ENCODE data around the gene CELSR1. TPM values are rescaled to one million over a fixed set of nuclear protein-coding genes. Genes with fewer than 3 reads are reported as not detected.

CELSR1 gene
- total and polyA plus RNA-seq, 7 donors, result 0.23 to 5.0 (median 0.82) TPM

DNA sequence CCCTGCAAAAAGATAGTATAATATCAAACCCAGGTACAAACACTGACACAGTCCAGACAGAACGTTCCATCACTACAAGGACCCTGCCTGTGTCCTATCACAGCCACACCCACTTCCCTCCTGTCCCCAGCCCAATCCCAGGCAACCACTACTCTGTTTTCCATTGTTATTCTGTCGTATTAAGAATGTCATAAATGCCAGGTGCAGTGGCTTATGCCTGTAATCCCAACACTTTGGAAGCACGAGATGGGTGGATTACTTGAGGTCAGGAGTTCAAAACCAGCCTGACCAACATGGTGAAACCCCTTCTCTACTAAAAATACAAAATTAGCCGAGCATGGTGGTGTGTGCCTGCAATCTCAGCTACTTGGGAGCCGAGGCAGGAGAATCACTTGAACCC lies 112.9 kb downstream of the CELSR1 start:
- WGBS, 2 donors, result 49 to 71% methylated on average over 5 of the region's 5 CpGs
- intact Hi-C loops (cut with DNase I), result no loop called here
- H3K4me1 ChIP-seq, result no peaks in the 10 kb centered on the region
- no peaks in the 10 kb centered on the region for H3K9me3 ChIP-seq
- H3K36me3 ChIP-seq, result no peaks in the 10 kb centered on the region
- no peak overlapping the region for H3K4me3 ChIP-seq
- no peak for DNase-seq
- TF ChIP-seq, protein P1, sequence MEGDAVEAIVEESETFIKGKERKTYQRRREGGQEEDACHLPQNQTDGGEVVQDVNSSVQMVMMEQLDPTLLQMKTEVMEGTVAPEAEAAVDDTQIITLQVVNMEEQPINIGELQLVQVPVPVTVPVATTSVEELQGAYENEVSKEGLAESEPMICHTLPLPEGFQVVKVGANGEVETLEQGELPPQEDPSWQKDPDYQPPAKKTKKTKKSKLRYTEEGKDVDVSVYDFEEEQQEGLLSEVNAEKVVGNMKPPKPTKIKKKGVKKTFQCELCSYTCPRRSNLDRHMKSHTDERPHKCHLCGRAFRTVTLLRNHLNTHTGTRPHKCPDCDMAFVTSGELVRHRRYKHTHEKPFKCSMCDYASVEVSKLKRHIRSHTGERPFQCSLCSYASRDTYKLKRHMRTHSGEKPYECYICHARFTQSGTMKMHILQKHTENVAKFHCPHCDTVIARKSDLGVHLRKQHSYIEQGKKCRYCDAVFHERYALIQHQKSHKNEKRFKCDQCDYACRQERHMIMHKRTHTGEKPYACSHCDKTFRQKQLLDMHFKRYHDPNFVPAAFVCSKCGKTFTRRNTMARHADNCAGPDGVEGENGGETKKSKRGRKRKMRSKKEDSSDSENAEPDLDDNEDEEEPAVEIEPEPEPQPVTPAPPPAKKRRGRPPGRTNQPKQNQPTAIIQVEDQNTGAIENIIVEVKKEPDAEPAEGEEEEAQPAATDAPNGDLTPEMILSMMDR (IDR thresholded peaks at IDR 0.05), result no peak
- TF ChIP-seq POLR2AphosphoS5 (IDR thresholded peaks at IDR 0.05), result no peak
- TF ChIP-seq POLR2A (IDR thresholded peaks at IDR 0.05), result no peak
- no peak overlapping the region for H3K27ac ChIP-seq
- peaks cover 0 to 10% (median 0%) of the 10 kb centered on the region in 3 donors for H3K27me3 ChIP-seq

DNA sequence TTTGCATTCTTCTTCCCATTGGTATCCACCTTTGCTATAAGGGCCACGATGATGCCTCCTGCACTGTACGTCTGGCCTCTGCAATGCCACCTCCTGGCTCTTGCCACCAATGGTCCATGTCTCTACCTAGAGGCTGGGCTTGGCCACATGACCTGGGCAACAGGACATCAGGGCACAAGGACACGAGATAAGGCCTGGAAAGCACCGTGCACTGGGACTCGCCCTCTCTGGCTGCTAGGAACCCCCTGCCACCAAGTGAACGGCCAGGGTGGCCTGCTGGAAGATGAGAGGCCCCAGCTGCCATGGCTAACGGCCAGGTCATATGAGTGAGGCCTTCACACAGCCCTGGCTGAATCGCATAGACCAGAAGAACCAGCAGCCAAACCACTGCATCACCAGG lies 114.5 kb downstream of the CELSR1 start:
- intact Hi-C loops (cut with DNase I), result no loop called here
- H3K4me3 ChIP-seq, result no peak overlapping the region
- no peaks in the 10 kb centered on the region for H3K9me3 ChIP-seq
- TF ChIP-seq, protein P1 (IDR thresholded peaks at IDR 0.05), result no peak
- TF ChIP-seq POLR2A (IDR thresholded peaks at IDR 0.05) (no peak), POLR2AphosphoS5 (IDR thresholded peaks at IDR 0.05) (no peak), EP300 (IDR thresholded peaks at IDR 0.05) (no peak)
- no peaks in the 10 kb centered on the region for H3K4me1 ChIP-seq
- no peak for DNase-seq
- H3K27me3 ChIP-seq, result no peaks in the 10 kb centered on the region
- H3K36me3 ChIP-seq, result no peaks in the 10 kb centered on the region
- 78 to 79% methylated on average over 8 of the region's 8 CpGs for WGBS, 2 donors
- no peak overlapping the region for H3K27ac ChIP-seq

DNA sequence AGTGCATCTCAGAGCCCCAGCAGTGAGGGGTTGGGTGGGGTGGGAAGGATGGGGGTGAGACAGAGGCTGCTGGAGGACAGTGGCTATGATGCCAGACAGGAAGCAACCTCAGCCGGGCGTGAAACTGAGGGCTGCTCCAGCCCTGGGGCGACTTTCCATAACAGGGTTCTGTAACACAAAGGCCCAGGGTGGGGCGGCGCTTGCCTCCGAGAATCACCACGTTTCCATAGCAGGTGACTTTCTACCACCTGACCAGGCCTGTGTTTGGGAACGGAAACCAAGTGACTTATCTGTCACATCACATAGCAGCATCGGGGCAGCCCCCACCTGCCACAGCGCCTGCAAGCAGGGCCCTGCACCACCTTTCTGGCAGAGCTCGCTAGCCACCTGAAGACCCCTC lies 116.2 kb downstream of the CELSR1 start:
- Histone ChIP-seq H3K27ac (no peak overlapping the region), H3K27me3 (peaks cover 0 to 12% (median 0%) of the 10 kb centered on the region in 3 donors), H3K9me3 (no peaks in the 10 kb centered on the region), H3K36me3 (no peaks in the 10 kb centered on the region), H3K4me3 (no peak overlapping the region), H3K4me1 (no peaks in the 10 kb centered on the region)
- TF ChIP-seq EP300 (IDR thresholded peaks at IDR 0.05), result no peak
- TF ChIP-seq POLR2A (IDR thresholded peaks at IDR 0.05), result no peak
- TF ChIP-seq, protein P1 (IDR thresholded peaks at IDR 0.05), result no peak
- no peak for TF ChIP-seq POLR2AphosphoS5 (IDR thresholded peaks at IDR 0.05)
- WGBS, 2 donors, result 81 to 85% methylated on average over 11 of the region's 11 CpGs
- intact Hi-C loops (cut with DNase I), result no loop called here
- no peak for DNase-seq

DNA sequence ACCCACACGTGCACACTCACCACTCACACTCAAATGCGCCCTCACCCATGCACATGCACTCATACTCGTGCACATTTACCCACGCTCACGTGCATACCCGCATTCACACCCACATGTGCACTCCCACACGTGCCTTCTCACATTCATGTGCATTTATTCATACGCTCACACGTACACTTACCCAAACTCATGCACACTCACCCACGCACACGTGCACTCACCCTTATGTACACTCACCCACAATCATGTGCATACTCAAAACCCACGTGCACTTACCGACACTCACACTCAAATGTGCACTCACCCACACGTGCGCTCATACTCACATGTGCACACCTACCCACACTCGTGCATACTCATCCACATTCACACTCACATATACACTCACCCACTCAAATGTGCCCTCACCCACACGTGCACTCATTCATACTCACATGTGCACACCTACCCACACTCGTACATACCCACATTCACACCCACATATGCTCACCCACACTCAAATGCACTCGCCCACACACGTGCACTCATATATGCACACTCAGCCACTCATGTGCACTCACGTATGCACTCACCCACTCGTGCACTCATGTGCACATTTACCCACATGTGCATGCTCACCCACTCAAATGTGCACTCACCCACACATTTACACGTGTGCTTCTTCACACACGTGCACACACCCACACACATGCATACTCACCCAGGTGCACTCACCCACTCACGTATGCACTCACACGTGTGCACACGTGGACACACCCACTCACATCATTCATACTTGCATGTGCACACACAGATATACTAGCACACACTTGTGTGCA lies 117.5 kb downstream of the CELSR1 start:
- TF ChIP-seq, protein P1 (IDR thresholded peaks at IDR 0.05), result no peak
- TF ChIP-seq POLR2AphosphoS5 (IDR thresholded peaks at IDR 0.05) (no peak), EP300 (IDR thresholded peaks at IDR 0.05) (no peak), POLR2A (IDR thresholded peaks at IDR 0.05) (no peak)
- H3K27ac ChIP-seq, result no peak overlapping the region
- H3K4me1 ChIP-seq, result no peaks in the 10 kb centered on the region
- H3K4me3 ChIP-seq, result no peak overlapping the region
- H3K36me3 ChIP-seq, result no peaks in the 10 kb centered on the region
- intact Hi-C loops (cut with DNase I), result no loop called here
- no peaks in the 10 kb centered on the region for H3K9me3 ChIP-seq
- peaks cover 0 to 13% (median 0%) of the 10 kb centered on the region in 3 donors for H3K27me3 ChIP-seq
- DNase-seq, result no peak
- WGBS, 2 donors, result 94 to 96% methylated on average over 27 of the region's 27 CpGs

All from sigmoid colon (tissue), 7 donors.